NK-92 (cell line): ENCODE results near the gene MORF4L1.

Experiments
- DNase-seq: peaks from one replicate; lab custom pipeline; 2025; ENCODE audit not compliant: unreplicated experiment; lab: John Stamatoyannopoulos, UW

Gene MORF4L1

DNA sequence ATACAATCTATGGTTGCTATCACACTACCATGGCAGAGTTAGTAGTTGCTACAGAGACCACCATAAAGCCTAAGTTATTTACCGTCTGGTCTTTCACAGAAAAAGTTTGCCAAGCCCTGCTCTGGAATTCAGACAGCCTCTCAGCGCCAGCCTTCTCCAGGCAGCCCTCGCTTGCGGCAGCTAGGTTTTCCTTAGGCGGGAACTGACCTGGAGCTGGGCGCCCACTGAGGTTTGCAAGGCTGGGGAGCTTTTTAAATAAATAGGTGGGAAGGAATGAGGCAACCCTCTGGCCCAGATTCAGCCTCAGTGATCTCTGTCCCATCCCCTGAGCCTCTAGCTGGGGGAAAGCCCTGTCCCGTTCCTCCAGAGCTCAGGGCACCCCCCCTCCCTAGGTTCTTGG is 71.0 kb downstream of the MORF4L1 start:
- no peak for DNase-seq

GRCh38 chr15:78944202-78944625 is 71.5 kb downstream of the MORF4L1 start:
- DNase-seq = no peak

DNA sequence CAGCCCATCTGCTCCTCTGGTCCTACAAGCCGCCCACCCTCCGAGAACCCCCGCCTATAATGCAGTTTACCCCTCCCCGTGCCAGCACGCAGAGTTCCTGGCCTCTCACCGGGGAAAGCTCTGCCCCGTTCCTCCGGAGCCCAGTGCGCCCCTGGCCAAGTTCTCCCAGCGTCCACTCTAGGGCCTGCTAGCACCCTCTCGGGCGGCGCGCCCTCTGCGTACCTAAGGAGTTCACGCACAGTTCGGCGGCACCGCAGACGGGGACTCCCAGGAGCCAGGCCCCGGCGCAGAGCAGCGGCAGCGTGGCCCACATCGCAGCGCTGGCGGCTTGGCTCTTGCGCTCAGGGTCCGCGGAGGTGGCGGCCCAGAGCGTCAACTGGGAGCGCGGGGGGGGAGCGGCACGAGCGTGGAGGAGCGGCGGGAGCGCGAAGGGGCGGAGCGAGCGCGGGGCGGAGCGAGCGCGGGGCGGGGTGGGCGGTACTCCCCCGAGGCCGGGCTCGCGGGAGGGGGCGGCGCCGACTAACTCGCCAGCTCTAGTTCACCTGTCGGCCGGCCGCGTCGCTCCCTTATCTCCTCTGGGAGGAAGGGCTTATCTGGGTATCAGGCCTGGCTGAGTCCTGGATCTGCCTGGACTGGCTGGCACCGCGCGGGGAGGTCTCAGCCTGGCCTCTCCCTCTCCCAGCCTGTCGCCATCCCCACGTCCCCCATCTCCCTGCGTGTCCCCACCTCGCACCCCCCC is 72.1 kb downstream of the MORF4L1 start, which contains the start of gene CTSH:
CTSH (minus strand) TSS at position 378 of the 739 bp plus-strand sequence; CDS start at position 313, 65 bp downstream.
- no peak for DNase-seq

DNA sequence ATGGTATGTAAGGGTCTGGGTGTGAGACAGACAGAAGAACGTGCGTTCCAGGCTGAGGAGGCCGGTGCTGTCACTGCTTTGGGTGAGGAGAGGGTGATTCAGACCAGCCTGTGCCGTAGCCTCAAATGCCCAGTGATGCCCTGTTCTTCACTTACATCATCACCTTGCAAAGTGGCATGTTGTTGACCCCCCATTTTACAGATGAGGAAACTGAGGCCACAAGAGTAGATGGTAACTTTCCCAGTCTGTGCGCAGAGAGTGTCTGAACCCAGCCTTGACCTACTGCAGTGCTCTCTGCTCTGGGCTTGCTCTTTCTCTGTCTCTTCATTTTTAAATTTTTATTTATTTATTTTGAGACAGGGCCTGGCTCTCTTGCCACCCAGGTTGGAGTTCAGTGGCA is 73.8 kb downstream of the MORF4L1 start:
- no peak for DNase-seq

DNA sequence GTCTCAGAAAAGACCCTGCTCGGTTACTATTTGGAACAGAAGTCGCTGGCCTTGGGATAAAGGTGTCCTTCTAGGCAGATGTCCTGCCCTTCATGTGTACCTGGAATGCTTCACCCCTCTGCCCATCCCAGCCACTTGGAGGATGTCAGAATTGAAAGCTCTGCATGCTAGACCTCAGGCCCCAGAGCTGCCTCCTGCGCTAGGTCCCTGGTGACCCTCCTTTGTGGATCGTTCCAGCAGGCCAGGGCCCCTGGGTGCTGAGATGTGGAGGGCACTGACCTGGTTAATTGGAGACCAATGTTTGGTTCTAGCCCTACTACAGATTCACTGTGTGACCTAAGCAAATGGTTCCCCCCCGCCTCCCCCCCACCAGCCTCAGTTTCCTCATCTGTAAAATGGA is 74.8 kb downstream of the MORF4L1 start:
- no peak for DNase-seq
